ENCODE measurements around the gene MCF2L. TPM values are rescaled to one million over a fixed set of nuclear protein-coding genes. Genes with fewer than 3 reads are reported as not detected.

Gene MCF2L
- total and polyA plus RNA-seq, 10 of the 15 experiments (the other 5 are each of a cell fraction or from before 2014, with no cell fraction given) = 0.06 to 1.1 (median 0.21) TPM; not detected in 2

GRCh38 chr13:113121928-113122471, 153.0 kb downstream of the MCF2L start:
- DNase-seq (ENCODE audit: low read depth, low spot score) (no peak), ATAC-seq (no peak), FAIRE-seq (no peak)
- CTCF ChIA-PET = no interaction called here
- Histone ChIP-seq H3K27ac (ENCODE audit: control insufficient read depth, insufficient read depth) (no peak overlapping the region), H3K4me2 (ENCODE audit: control insufficient read depth, insufficient read depth) (no peak overlapping the region), H3K27me3 (replicated peaks in 1 of 2; ENCODE audit: control insufficient read depth in 2 of 2, insufficient read depth in 2 of 2, low read length in 1 of 2) (no peaks in the 10 kb centered on the region), H3K36me3 (ENCODE audit: control insufficient read depth in 2 of 2, insufficient read depth in 2 of 2, low read length in 1 of 2) (no peaks in the 10 kb centered on the region), H3K79me2 (ENCODE audit: control insufficient read depth, insufficient read depth, low read length) (no peaks in the 10 kb centered on the region), H3K4me3 (no peak overlapping the region), H4K20me1 (ENCODE audit: control insufficient read depth, insufficient read depth) (no peaks in the 10 kb centered on the region), H3K4me1 (ENCODE audit: control insufficient read depth, insufficient read depth, low read length) (no peaks in the 10 kb centered on the region), H3K9me3 (replicated peaks; ENCODE audit: control insufficient read depth, insufficient read depth, low read length) (no peaks in the 10 kb centered on the region), H2AFZ (ENCODE audit: control insufficient read depth, low read depth, low read length) (no peak overlapping the region), H3K9ac (ENCODE audit: control insufficient read depth, insufficient read depth, low read length) (no peak overlapping the region)
- POLR2A ChIA-PET = no interaction called here
- RAD21 ChIA-PET (ENCODE audit: unreplicated experiment) = no interaction called here
- SMC1A ChIA-PET (ENCODE audit: uncharacterized antibody, unreplicated experiment) = no interaction called here
- in situ Hi-C loops (cut with MboI) = no loop called here
- no TSS peak for BruUV-seq (replicated peaks)
- WGBS (ENCODE audit: insufficient coverage, insufficient replicate concordance, low lambda C conversion rate, missing lambda C conversion rate) = 34% methylated on average over 15 of the region's 16 CpGs
- intact Hi-C loops (cut with micrococcal nuclease; ENCODE audit: unreplicated experiment) = loop anchor here (10.0 kb wide), 1 partner anchor 177 kb away; no protein-coding TSS in a partner anchor
- TF ChIP-seq ZNF384 (IDR thresholded peaks at IDR 0.05; ENCODE audit: borderline replicate concordance, low read depth, low read length) (no peak), SIN3A (IDR thresholded peaks at IDR 0.05; ENCODE audit: low read depth, low read length) (no peak), CBFB (IDR thresholded peaks at IDR 0.05; ENCODE audit: low read depth) (no peak), ZNF592 (IDR thresholded peaks at IDR 0.05) (no peak), MEF2A (IDR thresholded peaks at IDR 0.05; ENCODE audit: insufficient read depth, low read depth, low read length) (no peak), STAT3 (IDR thresholded peaks at IDR 0.05; ENCODE audit: low read depth, low read length) (no peak), PAX8 (IDR thresholded peaks at IDR 0.05) (no peak), ZSCAN29 (IDR thresholded peaks at IDR 0.05) (no peak), CBX5 (IDR thresholded peaks at IDR 0.05; ENCODE audit: low read depth) (no peak), MAX (IDR thresholded peaks at IDR 0.05; ENCODE audit: low read depth, low read length) (no peak), BCL11A (IDR thresholded peaks at IDR 0.05; ENCODE audit: low read depth, low read length) (no peak), BCLAF1 (IDR thresholded peaks at IDR 0.05) (no peak), ZBTB33 (IDR thresholded peaks at IDR 0.05) (no peak), MTA3 (IDR thresholded peaks at IDR 0.05; ENCODE audit: borderline replicate concordance, low read length) (no peak), RCOR1 (conservative IDR thresholded peaks at IDR 0.05; ENCODE audit: low read depth, low read length) (no peak), ASH2L (IDR thresholded peaks at IDR 0.05; ENCODE audit: borderline replicate concordance, low read depth) (no peak), MEF2B (IDR thresholded peaks at IDR 0.05; ENCODE audit: partially characterized antibody, poor library complexity, severe bottlenecking) (no peak)
